Neural progenitor cell (in vitro differentiated cells): Measurements from ENCODE around the gene VGLL3. TPM values are rescaled to one million over a fixed set of nuclear protein-coding genes. Genes with fewer than 3 reads are reported as not detected.

Source experiments
- DNase-seq: peaks from one replicate; pipeline ENCODE4 v3.0.0-alpha.2; 2016; ENCODE audit warnings: low spot score
- H2AFZ ChIP-seq: fragments of 200-600 bp; sonication (generic); replicated peaks from 2 replicates; pipeline ENCODE4 v1.6.1; 2016; ENCODE audit warnings: antibody characterized with exemption
- H3F3A ChIP-seq: fragments of 200-600 bp; sonication (generic); 2 replicates; pipeline ENCODE4 v1.6.1; 2016; ENCODE audit warnings: antibody characterized with exemption, low read depth
- H3K27ac ChIP-seq: fragments of 200-600 bp; sonication (generic); 2 replicates; pipeline ENCODE4 v1.5.1; 2016; ENCODE audit warnings: mild to moderate bottlenecking
- H3K27me3 ChIP-seq: fragments of 200-600 bp; sonication (generic); 2 replicates; pipeline ENCODE4 v1.6.1; 2016; ENCODE audit warnings: mild to moderate bottlenecking, moderate library complexity
- H3K36me3 ChIP-seq: fragments of 200-600 bp; sonication (generic); 2 replicates; pipeline ENCODE4 v1.5.1; 2016
- H3K4me1 ChIP-seq: fragments of 200-600 bp; sonication (generic); 2 replicates; pipeline ENCODE4 v1.6.1; 2016; ENCODE audit warnings: mixed run types
- H3K4me2 ChIP-seq: fragments of 200-600 bp; sonication (generic); 2 replicates; pipeline ENCODE4 v1.6.1; 2016
- H3K4me3 ChIP-seq: fragments of 200-600 bp; sonication (generic); 2 replicates; pipeline ENCODE4 v1.5.1; 2016
- H3K79me2 ChIP-seq: fragments of 200-600 bp; sonication (generic); 2 replicates; pipeline ENCODE4 v1.6.1; 2016; ENCODE audit warnings: low read depth
- H3K9ac ChIP-seq: fragments of 200-600 bp; sonication (generic); 2 replicates; pipeline ENCODE4 v1.6.1; 2016
- H3K9me3 ChIP-seq: fragments of 200-600 bp; sonication (generic); 2 replicates; pipeline ENCODE4 v1.5.1; 2016; ENCODE audit warnings: low read depth
- H4K20me1 ChIP-seq: fragments of 200-600 bp; sonication (generic); 2 replicates; pipeline ENCODE4 v1.6.1; 2016; ENCODE audit warnings: low read depth
- H3K27ac Mint-ChIP-seq: 3 replicates; pipeline ENCODE4 v1.8.0; 2021; ENCODE audit warnings: mixed read lengths
- H3K27me3 Mint-ChIP-seq: 2 replicates; pipeline ENCODE4 v1.8.0; 2022; ENCODE audit warnings: low read depth, mild to moderate bottlenecking, inconsistent platforms, moderate library complexity, mixed read lengths; ENCODE audit not compliant: insufficient read depth
- H3K36me3 Mint-ChIP-seq: 3 replicates; pipeline ENCODE4 v1.8.0; 2021; ENCODE audit warnings: mixed read lengths
- H3K4me1 Mint-ChIP-seq: 3 replicates; pipeline ENCODE4 v1.8.0; 2021; ENCODE audit warnings: mixed read lengths
- H3K4me3 Mint-ChIP-seq: 3 replicates; pipeline ENCODE4 v1.8.0; 2021; ENCODE audit warnings: mild to moderate bottlenecking, moderate library complexity, mixed read lengths
- H3K9me3 Mint-ChIP-seq: 3 replicates; pipeline ENCODE4 v1.8.0; 2020; ENCODE audit warnings: mixed read lengths
- CTCF ChIP-seq: fragments of 200-600 bp; sonication (generic); IDR thresholded peaks from 2 replicates; pipeline ENCODE4 v1.5.1; 2017; ENCODE audit warnings: antibody characterized with exemption, mild to moderate bottlenecking
- EZH2 ChIP-seq: fragments of 200-600 bp; sonication (generic); IDR thresholded peaks from 2 replicates; pipeline ENCODE4 v1.6.1; 2017; ENCODE audit warnings: antibody characterized with exemption, mild to moderate bottlenecking, moderate library complexity
- EZH2phosphoT487 ChIP-seq: fragments of 200-600 bp; sonication (generic); IDR thresholded peaks from 2 replicates; pipeline ENCODE4 v1.6.1; 2017; ENCODE audit warnings: antibody characterized with exemption
- total RNA-seq: library from RNA; depleted of rRNA; stranded (reverse); fragments of >200 nt; gene quantifications from 2 replicates; pipeline ENCODE4 v1.2.3, GENCODE V29; 2015; ENCODE audit warnings: low replicate concordance

The VGLL3 gene
- total RNA-seq, 1 donor from 2014 or later = 1.8 TPM

GRCh38 chr3:86930831-86931230 lies 60.1 kb downstream of the VGLL3 start:
- Mint-ChIP-seq H3K36me3 (no peaks in the 10 kb centered on the region), H3K4me3 (no peak overlapping the region), H3K9me3 (peaks cover 5% of the 10 kb centered on the region), H3K4me1 (peaks cover 5% of the 10 kb centered on the region), H3K27ac (no peak overlapping the region), H3K27me3 (no peaks in the 10 kb centered on the region)
- Histone ChIP-seq H3K4me3 (no peak overlapping the region), H3K4me2 (no peak overlapping the region), H3K9me3 (no peaks in the 10 kb centered on the region), H3K27ac (no peak overlapping the region), H3K4me1 (peaks cover 5% of the 10 kb centered on the region), H3K9ac (no peak overlapping the region), H3F3A (no peaks in the 10 kb centered on the region), H4K20me1 (no peaks in the 10 kb centered on the region), H2AFZ (no peak overlapping the region), H3K79me2 (no peaks in the 10 kb centered on the region), H3K27me3 (no peaks in the 10 kb centered on the region), H3K36me3 (no peaks in the 10 kb centered on the region)
- TF ChIP-seq EZH2phosphoT487 = no peak
- no peak for DNase-seq

GRCh38 chr3:86930181-86930580 lies 60.8 kb downstream of the VGLL3 start:
- no peak overlapping the region for H3K4me3 Mint-ChIP-seq
- peaks cover 5% of the 10 kb centered on the region for H3K4me1 ChIP-seq
- H3K9ac ChIP-seq = no peak overlapping the region
- H2AFZ ChIP-seq = no peak overlapping the region
- no peak overlapping the region for H3K4me3 ChIP-seq
- H3K9me3 ChIP-seq = no peaks in the 10 kb centered on the region
- no peak for DNase-seq
- TF ChIP-seq EZH2phosphoT487 = no peak
- TF ChIP-seq EZH2 = no peak
- TF ChIP-seq CTCF = no peak
- no peaks in the 10 kb centered on the region for H3K36me3 ChIP-seq
- H3K27me3 ChIP-seq = no peaks in the 10 kb centered on the region
- no peak overlapping the region for H3K4me2 ChIP-seq
- peaks cover 5% of the 10 kb centered on the region for H3K4me1 Mint-ChIP-seq
- H3K27ac ChIP-seq = no peak overlapping the region
- no peaks in the 10 kb centered on the region for H3K79me2 ChIP-seq
- no peaks in the 10 kb centered on the region for H3K27me3 Mint-ChIP-seq
- H3K36me3 Mint-ChIP-seq = no peaks in the 10 kb centered on the region
- no peak overlapping the region for H3K27ac Mint-ChIP-seq
- no peaks in the 10 kb centered on the region for H3F3A ChIP-seq
- no peaks in the 10 kb centered on the region for H3K9me3 Mint-ChIP-seq
- no peaks in the 10 kb centered on the region for H4K20me1 ChIP-seq

GRCh38 chr3:86929046-86929445 lies 61.9 kb downstream of the VGLL3 start:
- Histone ChIP-seq H3K36me3 (no peaks in the 10 kb centered on the region), H3K4me2 (no peak overlapping the region), H3K9ac (no peak overlapping the region), H2AFZ (no peak overlapping the region), H3K27ac (no peak overlapping the region), H3K9me3 (no peaks in the 10 kb centered on the region), H3K4me3 (no peak overlapping the region), H3K4me1 (peaks cover 5% of the 10 kb centered on the region), H3K79me2 (no peaks in the 10 kb centered on the region), H3F3A (no peaks in the 10 kb centered on the region), H3K27me3 (no peaks in the 10 kb centered on the region), H4K20me1 (no peaks in the 10 kb centered on the region)
- Mint-ChIP-seq H3K27ac (no peak overlapping the region), H3K36me3 (no peaks in the 10 kb centered on the region), H3K4me3 (no peak overlapping the region), H3K27me3 (no peaks in the 10 kb centered on the region), H3K9me3 (no peaks in the 10 kb centered on the region), H3K4me1 (peaks cover 5% of the 10 kb centered on the region)
- TF ChIP-seq CTCF (no peak), EZH2phosphoT487 (no peak), EZH2 (no peak)
- DNase-seq = no peak

GRCh38 chr3:86923071-86923491 lies 67.9 kb downstream of the VGLL3 start:
- Mint-ChIP-seq H3K9me3 (no peaks in the 10 kb centered on the region), H3K4me1 (no peaks in the 10 kb centered on the region), H3K27ac (no peak overlapping the region), H3K4me3 (no peak overlapping the region), H3K36me3 (no peaks in the 10 kb centered on the region), H3K27me3 (no peaks in the 10 kb centered on the region)
- H3K4me1 ChIP-seq = no peaks in the 10 kb centered on the region
- no peak overlapping the region for H3K9ac ChIP-seq
- no peak overlapping the region for H3K4me3 ChIP-seq
- no peaks in the 10 kb centered on the region for H4K20me1 ChIP-seq
- H3F3A ChIP-seq = no peaks in the 10 kb centered on the region
- H2AFZ ChIP-seq = no peak overlapping the region
- no peak overlapping the region for H3K4me2 ChIP-seq
- no peak overlapping the region for H3K27ac ChIP-seq
- TF ChIP-seq EZH2phosphoT487 (no peak), CTCF (no peak), EZH2 (no peak)
- H3K9me3 ChIP-seq = no peaks in the 10 kb centered on the region
- H3K79me2 ChIP-seq = no peaks in the 10 kb centered on the region
- H3K27me3 ChIP-seq = no peaks in the 10 kb centered on the region
- no peaks in the 10 kb centered on the region for H3K36me3 ChIP-seq
- no peak for DNase-seq
